SK-N-SH treated with all-trans-retinoic acid at 6 μM for 48 hours (cell line): ENCODE data around the gene DCK.

Experiments used
- TCF4 ChIP-seq: fragments of 250-450 bp; sonication (Bioruptor Pico); IDR thresholded peaks from 2 replicates; pipeline ENCODE4 v1.8.0; 2021; ENCODE audit warnings: mild to moderate bottlenecking, moderate library complexity, borderline replicate concordance
- ZC3H10 ChIP-seq: fragments of 250-450 bp; sonication (Bioruptor Pico); IDR thresholded peaks from 2 replicates; pipeline ENCODE4 v1.5.1; 2021; ENCODE audit warnings: mild to moderate bottlenecking, moderate library complexity
- TF ChIP-seq, protein P1 (sequence below): fragments of 250-450 bp; sonication (Bioruptor Pico); IDR thresholded peaks from 2 replicates; pipeline ENCODE4 v1.8.0; 2020; ENCODE audit warnings: mild to moderate bottlenecking, moderate library complexity, borderline replicate concordance

GRCh38 chr4:71066737-71067716 is 73.6 kb downstream of the DCK start:
- TF ChIP-seq ZC3H10 (CRISPR knock-in tag) = no peak
- TF ChIP-seq TCF4 (CRISPR knock-in tag) = no peak
- TF ChIP-seq, protein P1, sequence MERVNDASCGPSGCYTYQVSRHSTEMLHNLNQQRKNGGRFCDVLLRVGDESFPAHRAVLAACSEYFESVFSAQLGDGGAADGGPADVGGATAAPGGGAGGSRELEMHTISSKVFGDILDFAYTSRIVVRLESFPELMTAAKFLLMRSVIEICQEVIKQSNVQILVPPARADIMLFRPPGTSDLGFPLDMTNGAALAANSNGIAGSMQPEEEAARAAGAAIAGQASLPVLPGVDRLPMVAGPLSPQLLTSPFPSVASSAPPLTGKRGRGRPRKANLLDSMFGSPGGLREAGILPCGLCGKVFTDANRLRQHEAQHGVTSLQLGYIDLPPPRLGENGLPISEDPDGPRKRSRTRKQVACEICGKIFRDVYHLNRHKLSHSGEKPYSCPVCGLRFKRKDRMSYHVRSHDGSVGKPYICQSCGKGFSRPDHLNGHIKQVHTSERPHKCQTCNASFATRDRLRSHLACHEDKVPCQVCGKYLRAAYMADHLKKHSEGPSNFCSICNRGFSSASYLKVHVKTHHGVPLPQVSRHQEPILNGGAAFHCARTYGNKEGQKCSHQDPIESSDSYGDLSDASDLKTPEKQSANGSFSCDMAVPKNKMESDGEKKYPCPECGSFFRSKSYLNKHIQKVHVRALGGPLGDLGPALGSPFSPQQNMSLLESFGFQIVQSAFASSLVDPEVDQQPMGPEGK = no peak
